ENCODE data around the gene THRB.
A peak's percentile ranks its signal among the peaks of the same experiment; 100 is the strongest.

Gene THRB

DNA sequence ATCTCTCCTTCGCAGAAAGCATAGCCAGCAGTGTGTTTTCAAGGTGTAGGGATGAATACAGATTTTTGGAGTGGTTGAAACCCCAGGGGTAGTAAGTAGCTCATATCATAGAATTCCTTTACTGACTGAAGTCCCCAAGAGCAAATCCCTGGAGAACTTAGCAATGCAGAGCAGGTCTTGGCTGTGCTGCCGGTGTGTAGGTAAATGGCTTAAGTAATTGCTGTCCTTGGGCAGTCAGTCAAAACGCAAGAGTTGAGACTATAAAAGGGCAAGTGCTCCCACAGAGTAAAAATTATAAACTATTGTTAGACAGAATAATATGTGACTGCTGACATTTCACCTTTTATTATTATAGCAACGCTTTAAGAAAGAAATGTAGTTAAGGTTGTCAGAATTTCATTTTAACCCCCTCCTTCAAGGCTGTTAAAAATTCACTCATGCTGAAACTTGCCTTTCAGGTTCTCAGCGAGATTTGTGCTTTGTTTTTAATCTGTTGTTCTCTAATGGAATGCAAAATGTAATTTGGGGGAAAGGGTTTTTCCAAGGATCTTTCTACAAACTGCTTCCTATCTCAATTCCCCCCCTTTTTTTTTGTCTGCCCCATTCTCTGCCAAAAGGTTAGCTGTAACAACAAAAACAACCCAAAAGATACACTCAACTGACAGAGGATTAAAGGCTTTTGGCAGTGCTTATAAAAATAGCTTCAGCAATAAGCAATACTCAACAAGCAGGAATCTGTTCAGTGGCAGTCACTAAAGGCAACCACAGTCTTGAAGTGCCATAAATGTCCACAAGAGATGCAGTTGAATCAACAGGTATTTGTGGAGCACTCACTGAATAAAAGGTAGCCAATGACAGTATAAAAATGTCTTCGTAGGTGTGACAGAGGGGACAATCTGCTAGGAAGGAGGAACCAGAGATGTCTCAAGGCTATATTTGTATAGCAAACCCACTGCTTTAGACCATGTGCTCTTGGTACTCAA lies 105.3 kb downstream of the THRB start:
- Histone ChIP-seq H2BK15ac (replicated peaks; ENCODE audit: low read depth) (no peak overlapping the region), H2AK5ac (ENCODE audit: low read length) (no peak overlapping the region), H3K4me3 (ENCODE audit: low read length) (no peak overlapping the region), H3K56ac (ENCODE audit: low read length) (no peak overlapping the region), H3K4ac (ENCODE audit: low read depth, low read length) (no peak overlapping the region), H3K27me3 (ENCODE audit: insufficient read depth, low read length, poor library complexity) (no peaks in the 10 kb centered on the region), H2BK5ac (ENCODE audit: low read length) (no peak overlapping the region), H3K27ac (ENCODE audit: low read depth, low read length) (no peak overlapping the region), H3K4me2 (ENCODE audit: low read length) (no peak overlapping the region), H3K18ac (ENCODE audit: low read length) (no peak overlapping the region), H3K36me3 (ENCODE audit: control insufficient read depth, insufficient read depth, low read length) (no peaks in the 10 kb centered on the region), H3K79me1 (ENCODE audit: low read length) (no peaks in the 10 kb centered on the region), H3K23ac (ENCODE audit: low read length) (no peak overlapping the region), H3K79me2 (ENCODE audit: control insufficient read depth, insufficient read depth, low read length) (no peaks in the 10 kb centered on the region), H3K4me1 (ENCODE audit: control insufficient read depth, low read depth, low read length) (no peaks in the 10 kb centered on the region), H3K9ac (ENCODE audit: low read length) (no peak overlapping the region), H2BK120ac (ENCODE audit: low read depth, low read length) (no peak overlapping the region), H4K5ac (ENCODE audit: low read length) (no peak overlapping the region), H4K8ac (ENCODE audit: low read depth, low read length) (no peak overlapping the region)
- peak; percentile 17 for DNase-seq
- WGBS (ENCODE audit: extremely low coverage, insufficient coverage, low lambda C conversion rate) = no CpG with 5 or more reads among the region's 6 CpGs

DNA sequence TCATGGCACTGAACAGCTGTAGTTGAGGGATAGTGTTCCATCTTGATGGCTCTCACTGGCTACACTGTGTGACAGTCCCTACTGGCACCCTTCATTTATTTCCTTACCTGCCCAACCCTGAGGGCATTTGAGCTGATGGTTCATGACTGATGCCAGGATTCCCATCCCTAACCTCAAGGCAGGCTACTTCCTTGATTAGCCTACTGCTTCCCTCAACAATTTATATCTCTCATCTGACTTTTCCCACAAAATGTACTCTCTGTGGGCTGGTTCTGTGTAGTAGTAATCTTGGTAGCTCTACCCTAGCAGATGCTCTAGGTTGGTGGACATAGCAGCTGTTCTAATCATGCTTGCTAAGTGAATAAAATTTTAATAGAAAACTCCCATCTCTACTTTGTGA lies 106.0 kb downstream of the THRB start:
- Histone ChIP-seq H3K79me1 (ENCODE audit: low read length) (no peaks in the 10 kb centered on the region), H3K27me3 (ENCODE audit: insufficient read depth, low read length, poor library complexity) (no peaks in the 10 kb centered on the region), H3K4me2 (ENCODE audit: low read length) (no peak overlapping the region), H3K18ac (ENCODE audit: low read length) (no peak overlapping the region), H4K8ac (ENCODE audit: low read depth, low read length) (no peak overlapping the region), H3K56ac (ENCODE audit: low read length) (no peak overlapping the region), H3K4me3 (ENCODE audit: low read length) (no peak overlapping the region), H4K5ac (ENCODE audit: low read length) (no peak overlapping the region), H3K4me1 (ENCODE audit: control insufficient read depth, low read depth, low read length) (no peaks in the 10 kb centered on the region), H3K36me3 (ENCODE audit: control insufficient read depth, insufficient read depth, low read length) (no peaks in the 10 kb centered on the region), H3K23ac (ENCODE audit: low read length) (no peak overlapping the region), H3K27ac (ENCODE audit: low read depth, low read length) (no peak overlapping the region), H3K4ac (ENCODE audit: low read depth, low read length) (no peak overlapping the region), H2BK5ac (ENCODE audit: low read length) (no peak overlapping the region), H3K9ac (ENCODE audit: low read length) (no peak overlapping the region), H2BK15ac (replicated peaks; ENCODE audit: low read depth) (no peak overlapping the region), H2AK5ac (ENCODE audit: low read length) (no peak overlapping the region), H2BK120ac (ENCODE audit: low read depth, low read length) (no peak overlapping the region), H3K79me2 (ENCODE audit: control insufficient read depth, insufficient read depth, low read length) (no peaks in the 10 kb centered on the region)
- DNase-seq = no peak

DNA sequence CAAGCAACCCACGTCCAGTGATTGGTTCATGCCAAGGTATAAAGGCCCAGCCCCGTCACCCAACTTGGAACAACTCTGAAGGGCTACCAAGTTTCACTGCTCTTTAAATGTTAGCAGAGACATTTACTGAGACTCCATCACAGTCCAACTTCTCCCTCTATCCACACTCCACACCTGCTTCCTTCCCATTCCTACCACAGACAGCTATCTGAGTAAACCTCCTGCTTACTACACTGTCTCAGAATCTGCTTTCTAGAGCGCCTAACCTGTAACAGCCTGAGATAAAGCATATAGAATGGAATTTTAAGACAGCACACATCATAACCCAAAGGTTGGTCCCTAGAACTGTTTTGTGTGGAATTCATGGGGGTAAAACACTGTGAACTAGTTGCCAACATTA lies 106.5 kb downstream of the THRB start:
- Histone ChIP-seq H3K36me3 (ENCODE audit: control insufficient read depth, insufficient read depth, low read length) (no peaks in the 10 kb centered on the region), H3K4ac (ENCODE audit: low read depth, low read length) (no peak overlapping the region), H3K27me3 (ENCODE audit: insufficient read depth, low read length, poor library complexity) (no peaks in the 10 kb centered on the region), H2BK120ac (ENCODE audit: low read depth, low read length) (no peak overlapping the region), H3K9ac (ENCODE audit: low read length) (no peak overlapping the region), H2BK15ac (replicated peaks; ENCODE audit: low read depth) (no peak overlapping the region), H3K79me2 (ENCODE audit: control insufficient read depth, insufficient read depth, low read length) (no peaks in the 10 kb centered on the region), H3K4me2 (ENCODE audit: low read length) (no peak overlapping the region), H3K56ac (ENCODE audit: low read length) (no peak overlapping the region), H3K4me3 (ENCODE audit: low read length) (no peak overlapping the region), H4K8ac (ENCODE audit: low read depth, low read length) (no peak overlapping the region), H3K18ac (ENCODE audit: low read length) (no peak overlapping the region), H3K4me1 (ENCODE audit: control insufficient read depth, low read depth, low read length) (no peaks in the 10 kb centered on the region), H2AK5ac (ENCODE audit: low read length) (no peak overlapping the region), H2BK5ac (ENCODE audit: low read length) (no peak overlapping the region), H3K27ac (ENCODE audit: low read depth, low read length) (no peak overlapping the region), H3K23ac (ENCODE audit: low read length) (no peak overlapping the region), H4K5ac (ENCODE audit: low read length) (no peak overlapping the region), H3K79me1 (ENCODE audit: low read length) (no peaks in the 10 kb centered on the region)
- WGBS (ENCODE audit: extremely low coverage, insufficient coverage, low lambda C conversion rate) = no CpG with 5 or more reads among the region's 3 CpGs
- DNase-seq = no peak

GRCh38 chr3:24387493-24387892 lies 107.2 kb downstream of the THRB start:
- no CpG with 5 or more reads among the region's 1 CpG for WGBS (ENCODE audit: extremely low coverage, insufficient coverage, low lambda C conversion rate)
- H3K27ac ChIP-seq (ENCODE audit: low read depth, low read length) = no peak overlapping the region
- H3K23ac ChIP-seq (ENCODE audit: low read length) = no peak overlapping the region

DNA sequence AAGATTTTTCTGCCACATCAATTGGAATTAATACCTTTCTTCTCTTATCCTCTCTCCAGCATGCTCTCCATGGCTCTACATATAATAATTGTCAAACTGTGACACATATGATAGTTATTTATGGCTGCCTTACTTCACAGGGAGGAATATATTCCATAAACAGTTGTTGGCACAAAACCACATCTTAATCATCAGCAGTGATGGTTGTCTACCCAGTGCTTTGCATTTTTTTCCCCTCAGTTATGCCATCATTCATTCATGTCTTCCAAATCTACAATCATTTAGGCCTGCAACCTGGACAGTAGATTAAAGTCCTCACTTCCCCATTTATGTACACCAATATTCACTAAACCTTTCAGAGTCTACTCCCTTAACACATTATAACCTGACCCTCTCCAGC lies 107.7 kb downstream of the THRB start:
- no peak overlapping the region for H3K4me3 ChIP-seq (ENCODE audit: low read length)
- no peak overlapping the region for H3K18ac ChIP-seq (ENCODE audit: low read length)
- no peak overlapping the region for H3K27ac ChIP-seq (ENCODE audit: low read depth, low read length)
- no peak overlapping the region for H3K4ac ChIP-seq (ENCODE audit: low read depth, low read length)
- no peaks in the 10 kb centered on the region for H3K36me3 ChIP-seq (ENCODE audit: control insufficient read depth, insufficient read depth, low read length)
- no peak overlapping the region for H2AK5ac ChIP-seq (ENCODE audit: low read length)
- H3K9ac ChIP-seq (ENCODE audit: low read length) = no peak overlapping the region
- no peaks in the 10 kb centered on the region for H3K27me3 ChIP-seq (ENCODE audit: insufficient read depth, low read length, poor library complexity)
- H3K4me1 ChIP-seq (ENCODE audit: control insufficient read depth, low read depth, low read length) = no peaks in the 10 kb centered on the region
- no peak overlapping the region for H3K23ac ChIP-seq (ENCODE audit: low read length)
- no peak for DNase-seq
- H4K5ac ChIP-seq (ENCODE audit: low read length) = no peak overlapping the region
- no peaks in the 10 kb centered on the region for H3K79me1 ChIP-seq (ENCODE audit: low read length)
- no peak overlapping the region for H2BK120ac ChIP-seq (ENCODE audit: low read depth, low read length)
- no peak overlapping the region for H2BK15ac ChIP-seq (replicated peaks; ENCODE audit: low read depth)
- H3K79me2 ChIP-seq (ENCODE audit: control insufficient read depth, insufficient read depth, low read length) = no peaks in the 10 kb centered on the region
- H4K8ac ChIP-seq (ENCODE audit: low read depth, low read length) = no peak overlapping the region
- no peak overlapping the region for H3K4me2 ChIP-seq (ENCODE audit: low read length)
- no peak overlapping the region for H3K56ac ChIP-seq (ENCODE audit: low read length)
- no peak overlapping the region for H2BK5ac ChIP-seq (ENCODE audit: low read length)

More at GRCh38 chr3:24387493-24387892, 107.2 kb downstream of the THRB start:
- Histone ChIP-seq H3K56ac (ENCODE audit: low read length) (no peak overlapping the region), H3K9ac (ENCODE audit: low read length) (no peak overlapping the region), H3K79me2 (ENCODE audit: control insufficient read depth, insufficient read depth, low read length) (no peaks in the 10 kb centered on the region), H3K79me1 (ENCODE audit: low read length) (no peaks in the 10 kb centered on the region), H3K27me3 (ENCODE audit: insufficient read depth, low read length, poor library complexity) (no peaks in the 10 kb centered on the region), H3K18ac (ENCODE audit: low read length) (no peak overlapping the region), H4K5ac (ENCODE audit: low read length) (no peak overlapping the region), H4K8ac (ENCODE audit: low read depth, low read length) (no peak overlapping the region), H2BK120ac (ENCODE audit: low read depth, low read length) (no peak overlapping the region), H3K4me1 (ENCODE audit: control insufficient read depth, low read depth, low read length) (no peaks in the 10 kb centered on the region), H2BK5ac (ENCODE audit: low read length) (no peak overlapping the region), H3K4me2 (ENCODE audit: low read length) (no peak overlapping the region), H3K4me3 (ENCODE audit: low read length) (no peak overlapping the region), H3K36me3 (ENCODE audit: control insufficient read depth, insufficient read depth, low read length) (no peaks in the 10 kb centered on the region), H3K4ac (ENCODE audit: low read depth, low read length) (no peak overlapping the region), H2AK5ac (ENCODE audit: low read length) (no peak overlapping the region), H2BK15ac (replicated peaks; ENCODE audit: low read depth) (no peak overlapping the region)
- DNase-seq = no peak

- Histone ChIP-seq H3K4me3 (ENCODE audit: low read length) (no peak overlapping the region), H2BK5ac (ENCODE audit: low read length) (no peak overlapping the region), H3K27ac (ENCODE audit: low read depth, low read length) (no peak overlapping the region), H3K56ac (ENCODE audit: low read length) (no peak overlapping the region), H4K8ac (ENCODE audit: low read depth, low read length) (no peak overlapping the region), H3K27me3 (ENCODE audit: insufficient read depth, low read length, poor library complexity) (no peaks in the 10 kb centered on the region), H3K18ac (ENCODE audit: low read length) (no peak overlapping the region), H3K79me1 (ENCODE audit: low read length) (no peaks in the 10 kb centered on the region), H2BK15ac (replicated peaks; ENCODE audit: low read depth) (no peak overlapping the region), H3K36me3 (ENCODE audit: control insufficient read depth, insufficient read depth, low read length) (no peaks in the 10 kb centered on the region), H2BK120ac (ENCODE audit: low read depth, low read length) (no peak overlapping the region), H3K4me2 (ENCODE audit: low read length) (no peak overlapping the region), H3K4ac (ENCODE audit: low read depth, low read length) (no peak overlapping the region), H3K4me1 (ENCODE audit: control insufficient read depth, low read depth, low read length) (no peaks in the 10 kb centered on the region), H3K79me2 (ENCODE audit: control insufficient read depth, insufficient read depth, low read length) (no peaks in the 10 kb centered on the region), H2AK5ac (ENCODE audit: low read length) (no peak overlapping the region), H4K5ac (ENCODE audit: low read length) (no peak overlapping the region), H3K23ac (ENCODE audit: low read length) (no peak overlapping the region), H3K9ac (ENCODE audit: low read length) (no peak overlapping the region)
- 100% methylated on average over 1 of the region's 3 CpGs for WGBS (ENCODE audit: extremely low coverage, insufficient coverage, low lambda C conversion rate)
- no peak for DNase-seq
Measured at GRCh38 chr3:24386458-24386857, 108.2 kb downstream of the THRB start.
